Common myeloid progenitor, CD34-positive (primary cell): ENCODE results near the gene GBX1. TPM values are rescaled to one million over a fixed set of nuclear protein-coding genes. Genes with fewer than 3 reads are reported as not detected.

ENCODE experiments used
- CTCF ChIA-PET: fragments of 350-600 bp; sonication (Branson Sonifier 250); formaldehyde crosslinking; loops from one replicate; lab custom pipeline; 2021; ENCODE audit warnings: antibody characterized with exemption; lab: Charles Lee
- POLR2A ChIA-PET: fragments of 350-600 bp; sonication (Branson Sonifier 250); formaldehyde crosslinking; loops from one replicate; lab custom pipeline; 2021; ENCODE audit warnings: antibody characterized with exemption; lab: Charles Lee
- DNase-seq, 3 donors: peaks; one replicate each; pipeline versions ENCODE4 v3.0.0 to v3.0.0-alpha.2; 2013
- H3K27ac ChIP-seq, 2 experiments: 1 replicate in 1 of 2; 2 replicates in 1 of 2; pipeline ENCODE4 v1.7.0; 2013; ENCODE audit warnings: inconsistent platforms in 2 of 2, low read length in 2 of 2, mild to moderate bottlenecking in 2 of 2, low read depth in 1 of 2, moderate library complexity in 1 of 2; ENCODE audit not compliant: severe bottlenecking in 2 of 2, insufficient read depth in 1 of 2, poor library complexity in 1 of 2
- H3K27me3 ChIP-seq, 5 experiments: replicated peaks in 2 of 5; 1 replicate in 3 of 5; 2 replicates in 2 of 5; pipeline versions ENCODE4 v1.6.1 to v1.7.0; 2013; ENCODE audit warnings: low read length in 4 of 5, mild to moderate bottlenecking in 2 of 5, moderate library complexity in 2 of 5, inconsistent platforms in 1 of 5; ENCODE audit not compliant: insufficient read depth in 5 of 5, control insufficient read depth in 4 of 5
- H3K36me3 ChIP-seq, 4 experiments: 1 replicate in 2 of 4; 2 replicates in 2 of 4; pipeline versions ENCODE4 v1.6.1 to v1.7.0; 2013; ENCODE audit warnings: low read length in 3 of 4, control low read depth in 1 of 4, mild to moderate bottlenecking in 1 of 4; ENCODE audit not compliant: control insufficient read depth in 4 of 4, insufficient read depth in 4 of 4
- H3K4me1 ChIP-seq, 4 experiments: 1 replicate in 3 of 4; 2 replicates in 1 of 4; pipeline versions ENCODE4 v1.6.1 to v1.7.1; 2013; ENCODE audit warnings: low read length in 3 of 4, mild to moderate bottlenecking in 3 of 4, control low read depth in 1 of 4, inconsistent platforms in 1 of 4, moderate library complexity in 1 of 4; ENCODE audit not compliant: control insufficient read depth in 4 of 4, insufficient read depth in 4 of 4; ENCODE audit errors: control extremely low read depth in 1 of 4
- H3K4me3 ChIP-seq, 7 experiments: 1 replicate in 4 of 7; 2 replicates in 3 of 7; pipeline versions ENCODE4 v1.5.1 to v1.7.0; 2013; ENCODE audit warnings: mild to moderate bottlenecking in 7 of 7, low read length in 6 of 7, moderate library complexity in 6 of 7, inconsistent platforms in 2 of 7, low read depth in 2 of 7, control low read depth in 1 of 7; ENCODE audit not compliant: insufficient read depth in 4 of 7, control insufficient read depth in 1 of 7; ENCODE audit errors: extremely low read depth in 1 of 7
- H3K9me3 ChIP-seq, 5 experiments: 1 replicate in 4 of 5; 2 replicates in 1 of 5; pipeline versions ENCODE4 v1.6.1 to v1.7.1; 2013; ENCODE audit warnings: low read length in 4 of 5, mild to moderate bottlenecking in 2 of 5, inconsistent platforms in 1 of 5, low read depth in 1 of 5, moderate library complexity in 1 of 5; ENCODE audit not compliant: control insufficient read depth in 4 of 5, insufficient read depth in 2 of 5; ENCODE audit errors: control extremely low read depth in 1 of 5
- WGBS: methylation state at CpG from one replicate; pipeline ENCODE4 v1.1.5; 2013; ENCODE audit not compliant: insufficient coverage; 5-methylcytosine and 5-hydroxymethylcytosine counted together
- polyA plus RNA-seq: library from polyadenylated mRNA; unstranded; fragments of 120-200 nt; gene quantifications from one replicate; pipeline ENCODE4 v1.2.1, GENCODE V29; 2013

Gene GBX1
- not detected for polyA plus RNA-seq

GRCh38 chr7:151167197-151167961 lies at the start of gene GBX1:
GBX1 (minus strand) TSS chr7:151167694; CDS start chr7:151167548, 146 bp downstream.
- Histone ChIP-seq H3K4me3 (peak within 1 kb of the TSS; percentile 22 to 67 (median 55)), H3K27ac (no peak within 1 kb of the TSS), H3K4me1 (peaks cover 0 to 18% (median 16%) of the 10 kb centered on the region in 4 experiments), H3K27me3 (peaks cover 33 to 81% (median 39%) of the 10 kb centered on the region in 5 experiments), H3K36me3 (no peaks in the 10 kb centered on the region), H3K9me3 (no peaks in the 10 kb centered on the region)
- POLR2A ChIA-PET: no interaction called here
- CTCF ChIA-PET: interaction anchor here (0.7 to 5.1 kb wide), 12 partner anchors 11 to 206 kb away, joined by 3 to 36 read pairs (median 6); no protein-coding TSS in a partner anchor
- WGBS: under 1% methylated on average over 62 of the region's 101 CpGs
- DNase-seq: peak in 2 of 3 donors; percentile 42 to 55

GRCh38 chr7:151215396-151215795 lies 47.9 kb upstream of the GBX1 start:
- H3K36me3 ChIP-seq: peaks cover 19 to 81% (median 56%) of the 10 kb centered on the region in 4 experiments
- CTCF ChIA-PET: interaction anchor here (5.2 kb wide), 1 partner anchor 9 kb away, joined by 39 read pairs; the partner anchor contains the start of gene ABCF2
- POLR2A ChIA-PET: no interaction called here

GRCh38 chr7:151213826-151214225 lies 46.3 kb upstream of the GBX1 start:
- POLR2A ChIA-PET: no interaction called here
- Histone ChIP-seq H3K4me1 (peaks cover 0 to 2% (median 0%) of the 10 kb centered on the region in 4 experiments), H3K4me3 (no peak overlapping the region), H3K9me3 (no peaks in the 10 kb centered on the region), H3K36me3 (peaks cover 15 to 72% (median 49%) of the 10 kb centered on the region in 4 experiments), H3K27me3 (no peaks in the 10 kb centered on the region), H3K27ac (no peak overlapping the region)
- DNase-seq: no peak
- CTCF ChIA-PET: interaction anchor here (0.9 to 5.2 kb wide), 4 partner anchors 11 to 102 kb away, joined by 3 to 39 read pairs (median 4); partner anchors contain the start of gene ABCF2
- 97% methylated on average over 3 of the region's 3 CpGs for WGBS

More at GRCh38 chr7:151215396-151215795, 47.9 kb upstream of the GBX1 start:
- no peak overlapping the region for H3K27ac ChIP-seq
- H3K9me3 ChIP-seq: no peaks in the 10 kb centered on the region
- WGBS: 94% methylated on average over 4 of the region's 5 CpGs
- DNase-seq: no peak
- no peaks in the 10 kb centered on the region for H3K4me1 ChIP-seq
- no peaks in the 10 kb centered on the region for H3K27me3 ChIP-seq
- H3K4me3 ChIP-seq: no peak overlapping the region

GRCh38 chr7:151212626-151213025 lies 45.1 kb upstream of the GBX1 start:
- CTCF ChIA-PET: interaction anchor here (1.1 to 5.2 kb wide), 2 partner anchors 12 to 30 kb away, joined by 4 to 39 read pairs; partner anchors contain the start of gene ABCF2
- POLR2A ChIA-PET: no interaction called here
- Histone ChIP-seq H3K36me3 (peaks cover 15 to 60% (median 37%) of the 10 kb centered on the region in 4 experiments), H3K4me1 (peaks cover 3 to 13% (median 8%) of the 10 kb centered on the region in 4 experiments), H3K9me3 (no peaks in the 10 kb centered on the region), H3K27ac (no peak overlapping the region), H3K4me3 (no peak overlapping the region), H3K27me3 (no peaks in the 10 kb centered on the region)
- no peak for DNase-seq
- 98% methylated on average over 5 of the region's 5 CpGs for WGBS

- no peak overlapping the region for H3K4me3 ChIP-seq
- 100% methylated on average over 1 of the region's 3 CpGs for WGBS
- H3K9me3 ChIP-seq: no peaks in the 10 kb centered on the region
- POLR2A ChIA-PET: no interaction called here
- H3K27me3 ChIP-seq: no peaks in the 10 kb centered on the region
- no peak for DNase-seq
- peaks cover 8 to 27% (median 21%) of the 10 kb centered on the region in 4 experiments for H3K4me1 ChIP-seq
- no peak overlapping the region for H3K27ac ChIP-seq
- H3K36me3 ChIP-seq: peaks cover 13 to 48% (median 30%) of the 10 kb centered on the region in 4 experiments
- CTCF ChIA-PET: interaction anchor here (1.2 to 5.2 kb wide), 4 partner anchors 13 to 42 kb away, joined by 3 to 39 read pairs (median 6); partner anchors contain the start of gene ABCF2
Observed at GRCh38 chr7:151211155-151211772, 43.8 kb upstream of the GBX1 start.

- peaks cover 8 to 33% (median 26%) of the 10 kb centered on the region in 4 experiments for H3K4me1 ChIP-seq
- CTCF ChIA-PET: interaction anchor here (2.1 kb wide), 1 partner anchor 34 kb away, joined by 8 read pairs; no protein-coding TSS in a partner anchor
- 98% methylated on average over 10 of the region's 17 CpGs for WGBS
- peaks cover 0 to 5% (median 0%) of the 10 kb centered on the region in 5 experiments for H3K27me3 ChIP-seq
- H3K27ac ChIP-seq: no peak within 1 kb of the TSS
- peaks cover 8 to 38% (median 21%) of the 10 kb centered on the region in 4 experiments for H3K36me3 ChIP-seq
- no peaks in the 10 kb centered on the region for H3K9me3 ChIP-seq
- DNase-seq: no peak
- no peak within 1 kb of the TSS for H3K4me3 ChIP-seq
- POLR2A ChIA-PET: no interaction called here
Observed at GRCh38 chr7:151210087-151210854, 42.8 kb upstream of the GBX1 start, which contains the start of gene H2BK1. H2BK1 (minus strand) TSS chr7:151210488; CDS start chr7:151210318, 170 bp downstream.
